ENCODE data around the gene SLC13A5.
A peak's percentile ranks its signal among the peaks of the same experiment; 100 is the strongest.
"Not testable (repeated sequence)": the region's sequence is repeated elsewhere in the genome, so short reads cannot be mapped to it uniquely, and the experiment has no call there.

SLC13A5 gene

GRCh38 chr17:6713130-6713917 lies at the start of gene SLC13A5:
Gene SLC13A5 (minus strand): TSS chr17:6713369. CDS start chr17:6713333, 36 bp downstream.
- DNase-seq, result no peak

GRCh38 chr17:6761779-6762178 lies 48.6 kb upstream of the SLC13A5 start:
- no peak for DNase-seq

- DNase-seq, result no peak
These were observed 44.6 kb upstream of the SLC13A5 start for GRCh38 chr17:6757747-6758146.

GRCh38 chr17:6756425-6757031 lies 43.4 kb upstream of the SLC13A5 start:
- no peak for DNase-seq

GRCh38 chr17:6755731-6756184 lies 42.6 kb upstream of the SLC13A5 start, which contains the start of gene XAF1:
Gene XAF1 (plus strand): TSS chr17:6756046. CDS start chr17:6756079, 33 bp downstream.
- DNase-seq, result peak; percentile 66 to 72

- DNase-seq, result no peak
These were observed 42.1 kb upstream of the SLC13A5 start for GRCh38 chr17:6755281-6755680.

GRCh38 chr17:6753546-6753945 lies 40.4 kb upstream of the SLC13A5 start:
- DNase-seq, result no peak

GRCh38 chr17:6753006-6753445 lies 39.9 kb upstream of the SLC13A5 start:
- DNase-seq, result no peak

GRCh38 chr17:6752068-6752909 lies 39.1 kb upstream of the SLC13A5 start:
- no peak for DNase-seq

GRCh38 chr17:6749519-6749918 lies 36.4 kb upstream of the SLC13A5 start:
- peak in 1 of 2 donors; percentile 5 for DNase-seq

- DNase-seq, result no peak
These were observed 35.4 kb upstream of the SLC13A5 start for GRCh38 chr17:6748617-6749016.

GRCh38 chr17:6746665-6747064 lies 33.5 kb upstream of the SLC13A5 start:
- DNase-seq, result not testable (repeated sequence)

GRCh38 chr17:6729531-6729930 lies 16.4 kb upstream of the SLC13A5 start:
- no peak for DNase-seq

GRCh38 chr17:6724009-6724408 lies 10.8 kb upstream of the SLC13A5 start:
- DNase-seq, result no peak

- no peak for DNase-seq
These were observed 8.6 kb upstream of the SLC13A5 start for GRCh38 chr17:6721744-6722143.

GRCh38 chr17:6716736-6717135 lies 3.6 kb upstream of the SLC13A5 start:
- DNase-seq, result no peak

GRCh38 chr17:6714315-6714874 lies 1.2 kb upstream of the SLC13A5 start:
- DNase-seq, result no peak

GRCh38 chr17:6713918-6714271 lies 726 bp upstream of the SLC13A5 start:
- no peak for DNase-seq

- DNase-seq, result no peak
These were observed 377 bp downstream of the SLC13A5 start for GRCh38 chr17:6712854-6713129.

- DNase-seq, result no peak
These were observed 913 bp downstream of the SLC13A5 start for GRCh38 chr17:6712058-6712853.

GRCh38 chr17:6711681-6712057 lies 1.5 kb downstream of the SLC13A5 start:
- no peak for DNase-seq

- DNase-seq, result no peak
These were observed 2.0 kb downstream of the SLC13A5 start for GRCh38 chr17:6711081-6711674.
